ENCODE data around the gene WDR1.

The WDR1 gene

DNA sequence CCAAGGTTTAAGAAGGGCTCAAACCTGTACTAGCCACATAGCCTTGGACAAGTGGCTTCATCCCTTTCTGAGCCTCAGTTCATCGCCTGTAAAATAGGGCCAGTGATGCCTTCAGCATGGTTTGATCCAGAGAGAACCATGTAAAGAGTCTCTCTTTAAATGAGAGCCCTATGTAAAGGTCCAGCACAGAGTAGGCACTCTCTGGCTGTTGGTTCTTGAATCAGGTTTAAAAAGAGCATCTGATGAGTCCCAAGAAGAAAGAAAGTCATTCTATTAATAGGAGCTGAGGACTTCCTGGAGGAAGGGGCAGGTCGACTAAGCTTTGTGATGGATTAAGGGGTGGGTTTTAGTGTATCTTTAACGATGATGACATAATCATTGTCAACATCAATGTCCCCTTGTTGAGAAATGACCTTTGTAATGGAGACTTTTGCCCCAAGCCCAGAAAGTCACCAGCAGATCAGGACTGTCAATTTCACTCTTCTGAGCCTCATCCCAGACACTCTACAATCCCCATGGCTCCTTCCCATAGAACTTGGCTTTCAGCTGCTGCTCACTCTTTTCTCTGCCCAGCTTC, 91.3 kb downstream of the WDR1 start:
- H3K9me3 Mint-ChIP-seq, result no peaks in the 10 kb centered on the region
- no peak overlapping the region for H3K4me3 Mint-ChIP-seq
- no peaks in the 10 kb centered on the region for H3K36me3 Mint-ChIP-seq
- DNase-seq (ENCODE audit: low spot score in 2 of 2), result no peak
- H3K4me1 Mint-ChIP-seq, result peaks cover 6% of the 10 kb centered on the region
- no peak for ATAC-seq
- H3K27ac Mint-ChIP-seq, result peak overlapping the region; percentile 37

Data from stimulated activated effector memory CD8-positive, alpha-beta T cell treated with anti-CD3 and anti-CD28 coated beads, Interleukin-12 subunit alpha, Interleukin-12 subunit beta, amount 100 ng/mL, for 72 hours (primary cell).